Measurements from ENCODE around the gene SHROOM1. TPM values are rescaled to one million over a fixed set of nuclear protein-coding genes. Genes with fewer than 3 reads are reported as not detected.
A peak's percentile ranks its signal among the peaks of the same experiment; 100 is the strongest.

The SHROOM1 gene
- total and polyA plus RNA-seq, 9 of the 15 experiments (the other 6 are each of a cell fraction or from before 2014, with no cell fraction given): 0.44 to 26.5 (median 11.9) TPM

- TF ChIP-seq RCOR1 (IDR thresholded peaks at IDR 0.05; ENCODE audit: borderline replicate concordance in 1 of 2, low read depth in 2 of 2, low read length in 2 of 2) (no peak), ERF (CRISPR knock-in tag; IDR thresholded peaks at IDR 0.05) (no peak), SOX6 (IDR thresholded peaks at IDR 0.05) (no peak), SMAD1 (IDR thresholded peaks at IDR 0.05; ENCODE audit: low read depth, low read length, partially characterized antibody) (no peak), EZH2 (IDR thresholded peaks at IDR 0.05; ENCODE audit: borderline replicate concordance, low read depth, low read length) (no peak), CSDE1 (IDR thresholded peaks at IDR 0.05) (no peak), RBM14 (IDR thresholded peaks at IDR 0.05; ENCODE audit: borderline replicate concordance, insufficient read depth, low read depth, low read length) (no peak), HMBOX1 (IDR thresholded peaks at IDR 0.05) (peak; percentile 67; the same call in 1 of the 2 replicates), NR2C1 (IDR thresholded peaks at IDR 0.05) (no peak), NR2C1 (tag; IDR thresholded peaks at IDR 0.05) (no peak), COPS2 (conservative IDR thresholded peaks at IDR 0.05) (no peak), MTA3 (IDR thresholded peaks at IDR 0.05; ENCODE audit: borderline replicate concordance) (no peak), FOXK2 (conservative IDR thresholded peaks at IDR 0.05 in 1 of 2, IDR thresholded peaks at IDR 0.05 in 1 of 2; ENCODE audit: low read depth in 2 of 2) (no peak), TCF7 (IDR thresholded peaks at IDR 0.05; ENCODE audit: borderline replicate concordance) (no peak), RFX7 (CRISPR knock-in tag; IDR thresholded peaks at IDR 0.05) (no peak), ARHGAP35 (IDR thresholded peaks at IDR 0.05; ENCODE audit: partially characterized antibody) (no peak), POLR2AphosphoS2 (IDR thresholded peaks at IDR 0.05; ENCODE audit: low read length) (no peak), HMG20A (CRISPR knock-in tag; conservative IDR thresholded peaks at IDR 0.05) (no peak), KHSRP (IDR thresholded peaks at IDR 0.05) (no peak), BRF1 (IDR thresholded peaks at IDR 0.05; ENCODE audit: borderline replicate concordance, extremely low read depth, insufficient read length) (no peak), TEAD2 (tag; IDR thresholded peaks at IDR 0.05) (no peak), ZSCAN29 (IDR thresholded peaks at IDR 0.05) (no peak), ZFP30 (CRISPR knock-in tag; IDR thresholded peaks at IDR 0.05; ENCODE audit: borderline replicate concordance) (no peak), ZEB2 (IDR thresholded peaks at IDR 0.05) (no peak), NCOR1 (IDR thresholded peaks at IDR 0.05) (no peak)
- TF ChIP-seq, protein P1, sequence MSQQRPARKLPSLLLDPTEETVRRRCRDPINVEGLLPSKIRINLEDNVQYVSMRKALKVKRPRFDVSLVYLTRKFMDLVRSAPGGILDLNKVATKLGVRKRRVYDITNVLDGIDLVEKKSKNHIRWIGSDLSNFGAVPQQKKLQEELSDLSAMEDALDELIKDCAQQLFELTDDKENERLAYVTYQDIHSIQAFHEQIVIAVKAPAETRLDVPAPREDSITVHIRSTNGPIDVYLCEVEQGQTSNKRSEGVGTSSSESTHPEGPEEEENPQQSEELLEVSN (IDR thresholded peaks at IDR 0.05; ENCODE audit: borderline replicate concordance in 1 of 2, extremely low read depth in 1 of 2, insufficient read depth in 1 of 2, insufficient read length in 1 of 2, low read depth in 1 of 2, low read length in 1 of 2, poor library complexity in 1 of 2, severe bottlenecking in 1 of 2): no peak
- TF ChIP-seq, protein P2, sequence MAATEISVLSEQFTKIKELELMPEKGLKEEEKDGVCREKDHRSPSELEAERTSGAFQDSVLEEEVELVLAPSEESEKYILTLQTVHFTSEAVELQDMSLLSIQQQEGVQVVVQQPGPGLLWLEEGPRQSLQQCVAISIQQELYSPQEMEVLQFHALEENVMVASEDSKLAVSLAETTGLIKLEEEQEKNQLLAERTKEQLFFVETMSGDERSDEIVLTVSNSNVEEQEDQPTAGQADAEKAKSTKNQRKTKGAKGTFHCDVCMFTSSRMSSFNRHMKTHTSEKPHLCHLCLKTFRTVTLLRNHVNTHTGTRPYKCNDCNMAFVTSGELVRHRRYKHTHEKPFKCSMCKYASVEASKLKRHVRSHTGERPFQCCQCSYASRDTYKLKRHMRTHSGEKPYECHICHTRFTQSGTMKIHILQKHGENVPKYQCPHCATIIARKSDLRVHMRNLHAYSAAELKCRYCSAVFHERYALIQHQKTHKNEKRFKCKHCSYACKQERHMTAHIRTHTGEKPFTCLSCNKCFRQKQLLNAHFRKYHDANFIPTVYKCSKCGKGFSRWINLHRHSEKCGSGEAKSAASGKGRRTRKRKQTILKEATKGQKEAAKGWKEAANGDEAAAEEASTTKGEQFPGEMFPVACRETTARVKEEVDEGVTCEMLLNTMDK (IDR thresholded peaks at IDR 0.05; ENCODE audit: borderline replicate concordance, insufficient read depth, low read depth, low read length, poor library complexity, severe bottlenecking): no peak
These were observed 41.2 kb upstream of the SHROOM1 start (continued) for GRCh38 chr5:132871459-132872284.

All from K562 (cell line).